ENCODE results near the gene MGAT4A.

GRCh38 chr2:98747888-98748287 lies 17.0 kb upstream of the MGAT4A start:
- TF ChIP-seq POLR2A (IDR thresholded peaks at IDR 0.05; ENCODE audit: control extremely low read depth in 1 of 2, low read depth in 2 of 2, low read length in 2 of 2): no peak
- no peak for TF ChIP-seq EZH2 (IDR thresholded peaks at IDR 0.05; ENCODE audit: low read depth, low read length, severe bottlenecking)
- no peak for TF ChIP-seq EP300 (IDR thresholded peaks at IDR 0.05; ENCODE audit: borderline replicate concordance in 1 of 2, low read depth in 2 of 2, low read length in 2 of 2)
- TF ChIP-seq POLR2AphosphoS5 (IDR thresholded peaks at IDR 0.05; ENCODE audit: low read depth, low read length): no peak
- no peak for TF ChIP-seq EGR1 (IDR thresholded peaks at IDR 0.05; ENCODE audit: borderline replicate concordance, low read depth, low read length)
- TF ChIP-seq, protein P1, sequence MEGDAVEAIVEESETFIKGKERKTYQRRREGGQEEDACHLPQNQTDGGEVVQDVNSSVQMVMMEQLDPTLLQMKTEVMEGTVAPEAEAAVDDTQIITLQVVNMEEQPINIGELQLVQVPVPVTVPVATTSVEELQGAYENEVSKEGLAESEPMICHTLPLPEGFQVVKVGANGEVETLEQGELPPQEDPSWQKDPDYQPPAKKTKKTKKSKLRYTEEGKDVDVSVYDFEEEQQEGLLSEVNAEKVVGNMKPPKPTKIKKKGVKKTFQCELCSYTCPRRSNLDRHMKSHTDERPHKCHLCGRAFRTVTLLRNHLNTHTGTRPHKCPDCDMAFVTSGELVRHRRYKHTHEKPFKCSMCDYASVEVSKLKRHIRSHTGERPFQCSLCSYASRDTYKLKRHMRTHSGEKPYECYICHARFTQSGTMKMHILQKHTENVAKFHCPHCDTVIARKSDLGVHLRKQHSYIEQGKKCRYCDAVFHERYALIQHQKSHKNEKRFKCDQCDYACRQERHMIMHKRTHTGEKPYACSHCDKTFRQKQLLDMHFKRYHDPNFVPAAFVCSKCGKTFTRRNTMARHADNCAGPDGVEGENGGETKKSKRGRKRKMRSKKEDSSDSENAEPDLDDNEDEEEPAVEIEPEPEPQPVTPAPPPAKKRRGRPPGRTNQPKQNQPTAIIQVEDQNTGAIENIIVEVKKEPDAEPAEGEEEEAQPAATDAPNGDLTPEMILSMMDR (IDR thresholded peaks at IDR 0.05; ENCODE audit: control extremely low read depth in 1 of 3, insufficient read depth in 1 of 3, low read depth in 1 of 3, low read length in 3 of 3): no peak

All from H1 (cell line).